BJ (cell line): ENCODE results near the gene TCTN1. TPM values are rescaled to one million over a fixed set of nuclear protein-coding genes. Genes with fewer than 3 reads are reported as not detected.
A peak's percentile ranks its signal among the peaks of the same experiment; 100 is the strongest.

Experiments used
- CTCF ChIA-PET: fragments of 350-600 bp; formaldehyde crosslinking; extraction: SDS; loops from one replicate; lab custom pipeline; 2021; ENCODE audit warnings: antibody characterized with exemption, inconsistent platforms; lab: Yijun Ruan, JAX
- POLR2A ChIA-PET: fragments of 300-600 bp; sonication (Branson Sonifier 250); formaldehyde crosslinking; extraction: SDS; loops from one replicate; lab custom pipeline; 2021; ENCODE audit warnings: antibody characterized with exemption; lab: Charles Lee
- DNase-seq: peaks from one replicate; pipeline ENCODE4 v3.0.0-alpha.2; 2011; ENCODE audit warnings: low read depth
- H3K27me3 ChIP-seq: 2 replicates; pipeline ENCODE4 v1.6.0; 2011; ENCODE audit warnings: low read length; ENCODE audit not compliant: control insufficient read depth, insufficient read depth
- H3K36me3 ChIP-seq: 2 replicates; pipeline ENCODE4 v1.5.1; 2011; ENCODE audit warnings: low read length; ENCODE audit not compliant: control insufficient read depth, insufficient read depth
- H3K4me3 ChIP-seq: 2 replicates; pipeline ENCODE4 v1.5.1; 2011; ENCODE audit warnings: low read depth, mild to moderate bottlenecking, control low read depth, low read length
- CTCF ChIP-seq: IDR thresholded peaks from 2 replicates; pipeline ENCODE4 v1.5.1; 2011; ENCODE audit warnings: low read depth, mild to moderate bottlenecking, control low read depth, inconsistent platforms, low read length, moderate library complexity; ENCODE audit not compliant: insufficient read depth
- polyA plus RNA-seq: library from polyadenylated mRNA; depleted of rRNA; stranded (reverse); fragments of >200 nt; gene quantifications from 2 replicates; pipeline ENCODE4 v1.2.3, GENCODE V29; 2011

TCTN1 gene
- polyA plus RNA-seq, 1 experiment = 34.1 TPM

GRCh38 chr12:110689281-110690126 lies 75.6 kb downstream of the TCTN1 start:
- POLR2A ChIA-PET = no interaction called here

GRCh38 chr12:110690127-110690430 lies 76.2 kb downstream of the TCTN1 start:
- ChIA-PET POLR2A (no interaction called here), CTCF (interaction anchor here (0.9 kb wide), 1 partner anchor 11 kb away, joined by 3 read pairs; no protein-coding TSS in a partner anchor)
- DNase-seq = no peak
- no peaks in the 10 kb centered on the region for H3K36me3 ChIP-seq
- no peak overlapping the region for H3K4me3 ChIP-seq
- H3K27me3 ChIP-seq = peaks cover 4% of the 10 kb centered on the region
- TF ChIP-seq CTCF = no peak

More at GRCh38 chr12:110689281-110690126, 75.6 kb downstream of the TCTN1 start:
- peaks cover 4% of the 10 kb centered on the region for H3K27me3 ChIP-seq
- peak overlapping the region; percentile 51 for H3K4me3 ChIP-seq
- H3K36me3 ChIP-seq = no peaks in the 10 kb centered on the region
- TF ChIP-seq CTCF = no peak
- DNase-seq = no peak
- CTCF ChIA-PET = interaction anchor here (0.9 kb wide), 1 partner anchor 12 kb away, joined by 3 read pairs; no protein-coding TSS in a partner anchor

GRCh38 chr12:110693731-110694130 lies 79.8 kb downstream of the TCTN1 start:
- Histone ChIP-seq H3K27me3 (0 out of 2 replicates have a peak, but pooled peaks cover 4% of the 10 kb centered on the region), H3K4me3 (no peak overlapping the region), H3K36me3 (no peaks in the 10 kb centered on the region)
- ChIA-PET POLR2A (no interaction called here), CTCF (interaction anchor here (0.8 to 1.6 kb wide), 3 partner anchors 11 to 37 kb away, joined by 3 to 5 read pairs (median 4); no protein-coding TSS in a partner anchor)
- DNase-seq = no peak
- TF ChIP-seq CTCF = no peak

GRCh38 chr12:110694330-110694901 lies 80.5 kb downstream of the TCTN1 start:
- CTCF ChIA-PET = interaction anchor here (1.1 to 1.6 kb wide), 2 partner anchors 10 to 36 kb away, joined by 4 to 5 read pairs; no protein-coding TSS in a partner anchor
- POLR2A ChIA-PET = no interaction called here

More at GRCh38 chr12:110694330-110694901, 80.5 kb downstream of the TCTN1 start:
- Histone ChIP-seq H3K27me3 (0 out of 2 replicates have a peak, but pooled peaks cover 4% of the 10 kb centered on the region), H3K36me3 (no peaks in the 10 kb centered on the region), H3K4me3 (no peak overlapping the region)
- TF ChIP-seq CTCF = no peak
- DNase-seq = no peak
